HG03378 (cell line): Measurements from ENCODE around the gene SLC25A28.
A peak's percentile ranks its signal among the peaks of the same experiment; 100 is the strongest.
"Not testable (repeated sequence)": the region's sequence is repeated elsewhere in the genome, so short reads cannot be mapped to it uniquely, and the experiment has no call there.

Experiments
- ATAC-seq: cut with Tn5 transposase; IDR thresholded peaks from one replicate; pipeline ENCODE4 v1.9.1; 2021; ENCODE audit warnings: mild to moderate bottlenecking, moderate library complexity; ENCODE audit not compliant: unreplicated experiment

The SLC25A28 gene

DNA sequence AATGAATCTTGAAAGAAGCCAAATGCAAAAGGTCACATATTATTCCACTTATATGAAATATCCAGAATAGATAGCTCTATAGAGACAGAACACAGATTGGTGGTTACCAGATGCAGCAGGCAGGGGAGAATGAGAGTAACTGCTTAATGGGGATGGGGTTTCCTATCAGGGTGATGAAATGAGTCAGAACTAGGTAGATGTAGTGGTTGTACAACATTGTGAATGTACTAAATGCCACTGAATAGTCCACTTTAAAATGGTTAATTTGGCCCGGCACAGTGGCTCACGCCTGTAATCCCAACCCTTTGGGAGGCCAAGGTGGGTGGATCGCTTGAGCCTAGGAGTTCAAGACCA lies 9.4 kb upstream of the SLC25A28 start:
- ATAC-seq = no peak

DNA sequence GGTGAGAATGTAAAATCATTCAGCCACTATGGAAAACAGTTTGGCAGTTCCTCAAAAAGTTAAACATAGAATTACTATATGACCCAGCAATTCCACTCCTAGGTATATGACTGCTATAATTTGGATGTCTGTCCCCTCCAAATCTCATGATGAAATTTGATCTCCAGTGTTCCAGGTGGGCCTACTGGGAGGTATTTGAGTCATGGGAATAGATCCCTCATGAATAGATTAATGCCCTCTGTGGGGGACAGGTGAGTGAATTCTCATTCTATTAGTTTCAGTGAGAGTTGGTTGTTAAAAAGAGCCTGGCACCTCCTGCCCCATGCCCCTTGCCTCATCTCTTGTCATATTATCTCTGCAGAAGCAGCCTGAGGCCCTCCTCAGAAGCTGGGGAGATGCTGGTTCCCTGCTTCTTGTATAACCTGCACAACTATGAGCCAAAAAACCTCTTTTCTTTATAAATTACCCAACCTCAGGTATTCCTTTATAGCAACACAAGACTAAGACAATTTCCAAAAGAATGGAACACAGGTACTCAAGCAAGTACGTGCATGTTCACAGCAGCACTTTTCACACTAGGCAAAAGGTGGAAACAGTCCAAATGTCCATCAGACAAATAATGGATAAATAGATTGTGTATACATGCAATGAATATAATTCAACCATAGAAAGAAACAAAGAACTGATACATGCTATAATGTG lies 8.8 kb upstream of the SLC25A28 start:
- no peak for ATAC-seq

DNA sequence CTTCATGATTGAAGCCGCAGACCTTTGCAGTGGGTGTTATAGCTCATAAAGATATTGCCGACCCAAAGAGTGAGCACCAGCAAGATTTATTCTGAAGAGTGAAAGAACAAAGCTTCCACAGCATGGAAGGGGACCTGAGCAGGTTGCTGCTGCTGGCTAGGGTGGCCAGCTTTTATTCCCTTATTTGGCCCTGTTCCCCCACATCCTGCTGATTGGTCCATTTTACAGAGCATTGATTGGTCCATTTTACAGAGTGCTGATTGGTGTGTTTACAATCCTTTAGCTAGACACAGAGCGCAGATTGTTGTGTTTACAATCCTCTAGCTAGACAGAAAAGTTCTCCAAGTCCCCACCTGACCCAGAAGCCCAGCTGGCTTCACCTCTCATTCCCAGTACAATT lies 4.9 kb upstream of the SLC25A28 start:
- ATAC-seq = not testable (repeated sequence)

DNA sequence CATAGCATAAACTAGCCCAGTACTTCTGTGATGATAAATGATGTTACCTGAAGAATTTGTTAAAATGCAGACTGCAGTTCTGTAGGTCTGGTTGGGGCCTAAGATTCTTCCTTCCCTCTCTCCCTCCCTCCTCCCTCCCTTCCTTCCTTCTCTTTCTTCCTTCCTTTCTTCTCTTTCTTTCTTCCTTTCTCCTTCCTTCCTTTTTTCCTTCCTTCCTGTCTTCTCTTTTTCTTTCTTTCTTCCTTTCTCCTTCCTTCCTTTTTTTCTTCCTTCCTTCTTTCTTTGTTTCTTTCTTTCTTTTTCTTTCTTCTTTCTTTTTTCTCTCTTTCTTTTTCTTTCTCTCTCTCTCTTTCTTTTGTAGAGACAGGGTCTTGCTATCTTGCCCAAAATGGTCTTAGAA lies 3.7 kb upstream of the SLC25A28 start:
- no peak for ATAC-seq

DNA sequence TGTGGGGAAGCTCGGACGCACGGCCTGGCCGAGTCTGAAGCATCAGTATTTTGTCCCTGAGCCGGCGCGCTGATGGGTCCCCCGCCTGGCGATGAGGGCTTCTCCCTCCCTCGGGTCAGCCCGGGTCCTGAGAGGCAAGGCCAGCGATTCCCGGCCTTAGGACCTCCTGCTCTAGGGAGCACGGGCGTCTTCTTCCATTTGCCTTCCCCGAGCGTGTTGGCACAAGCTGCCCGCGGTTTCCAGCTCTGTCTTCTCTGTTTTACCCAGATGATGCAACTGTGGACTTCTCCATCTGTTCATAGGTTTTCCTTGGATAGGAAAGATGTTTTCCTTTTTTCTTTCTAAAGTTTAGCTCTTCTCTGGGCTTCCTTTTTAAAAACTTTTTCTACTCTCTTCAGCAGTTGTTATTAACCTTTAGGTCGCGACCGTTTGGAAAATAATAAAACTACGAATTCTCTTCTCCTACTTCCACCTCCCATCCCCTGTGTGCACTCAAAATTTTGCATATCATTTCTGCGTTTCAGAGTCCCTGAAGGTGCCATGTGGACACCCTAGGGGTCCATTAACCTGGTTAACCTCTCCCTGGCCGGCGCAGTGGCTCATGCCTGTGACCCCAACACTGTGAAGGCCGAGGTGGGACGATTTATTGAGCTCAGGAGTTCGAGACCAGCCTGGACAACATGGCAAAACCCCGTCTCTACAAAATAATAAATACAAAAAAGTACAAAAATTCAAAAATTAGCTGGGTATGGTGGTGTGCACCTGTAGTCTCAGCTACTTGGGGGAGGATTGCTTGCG lies 1.4 kb upstream of the SLC25A28 start:
- no peak for ATAC-seq

DNA sequence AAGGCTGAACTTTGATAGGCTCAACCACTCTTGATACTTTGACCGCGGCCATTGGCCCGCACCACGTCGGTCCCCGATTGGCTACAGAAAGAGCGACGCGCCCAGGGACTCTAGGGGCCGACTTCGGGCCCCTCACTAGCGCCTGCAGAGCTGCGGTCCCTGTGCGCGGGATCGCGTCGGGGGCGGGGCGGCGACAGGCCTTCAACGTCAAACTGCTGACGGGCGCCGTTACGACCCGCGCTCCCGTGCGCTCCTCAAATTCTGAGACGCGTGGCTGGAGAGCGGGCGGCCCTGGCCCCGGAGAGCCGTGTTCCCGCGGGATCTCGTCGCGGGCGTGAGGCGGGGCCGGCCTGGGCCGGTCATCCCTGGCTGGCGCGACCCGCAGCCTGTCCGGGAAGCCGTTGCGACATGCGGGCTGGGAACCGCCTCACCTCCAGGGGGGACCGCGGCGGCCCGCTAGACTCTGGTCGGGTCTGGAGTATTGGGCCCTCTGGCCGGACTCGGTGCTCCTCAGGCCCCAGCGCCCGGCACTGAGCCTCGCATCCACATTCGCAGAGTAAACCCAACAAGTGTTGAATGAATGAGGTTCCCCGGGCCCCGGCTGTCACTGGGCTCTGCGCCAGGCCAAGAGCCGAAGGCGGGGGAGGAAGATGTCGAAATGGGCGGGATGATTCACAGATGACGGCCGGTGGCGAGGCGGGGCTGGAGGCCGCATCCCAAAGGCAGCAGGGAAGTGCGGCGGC lies 643 bp upstream of the SLC25A28 start:
- ATAC-seq = peak; percentile 18

DNA sequence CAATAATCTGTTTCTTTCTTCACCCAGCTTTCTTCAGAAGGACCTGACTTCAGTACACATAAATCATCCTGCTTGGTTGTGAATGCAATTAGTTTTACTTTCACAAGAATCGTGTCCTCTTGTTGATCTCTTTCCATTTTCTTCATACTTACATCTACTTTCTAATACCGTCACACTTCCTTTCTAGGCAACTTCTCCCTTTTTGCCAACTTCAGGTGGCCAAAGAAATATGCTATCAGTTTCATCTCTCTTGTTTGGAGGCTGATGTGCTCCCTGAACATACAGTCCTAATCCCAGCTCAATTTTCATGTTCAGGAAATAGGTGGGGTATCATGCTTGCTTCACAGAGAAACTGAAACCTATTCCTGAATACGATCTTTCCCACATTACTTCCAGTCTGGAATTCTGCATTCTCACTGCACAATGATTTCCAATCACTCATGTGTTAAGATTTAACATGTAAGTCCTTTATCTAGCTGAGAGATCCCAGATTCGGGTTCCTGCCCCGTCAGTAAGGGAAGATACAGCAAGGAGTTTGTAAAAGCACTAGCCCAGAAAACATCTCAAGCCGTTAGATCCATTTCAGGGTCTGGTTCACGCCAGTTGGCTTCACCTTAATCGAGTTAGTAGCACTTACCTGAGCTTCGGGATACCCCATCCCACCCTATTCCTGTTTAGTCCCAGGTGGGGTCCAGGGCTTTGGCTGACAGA lies 994 bp downstream of the SLC25A28 start:
- no peak for ATAC-seq

DNA sequence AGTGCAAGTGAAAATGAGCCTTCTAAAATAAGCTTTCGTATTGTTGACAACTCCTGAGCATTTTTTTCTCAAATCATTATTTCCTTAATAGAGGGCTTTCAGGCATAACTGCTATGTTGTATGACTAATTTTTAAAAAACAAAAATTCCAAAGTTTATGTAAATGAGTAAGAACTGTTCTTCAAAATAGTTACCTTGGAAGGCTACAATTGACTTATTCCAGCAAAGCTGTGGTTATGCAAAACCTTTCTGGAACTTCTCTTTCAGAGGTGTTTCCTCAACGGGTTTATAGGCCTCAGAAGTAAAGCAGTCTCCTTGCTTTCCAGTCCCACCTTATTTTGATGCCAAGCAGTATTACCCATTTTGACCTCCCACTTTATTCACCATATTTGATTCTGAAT lies 2.5 kb downstream of the SLC25A28 start:
- ATAC-seq = no peak

DNA sequence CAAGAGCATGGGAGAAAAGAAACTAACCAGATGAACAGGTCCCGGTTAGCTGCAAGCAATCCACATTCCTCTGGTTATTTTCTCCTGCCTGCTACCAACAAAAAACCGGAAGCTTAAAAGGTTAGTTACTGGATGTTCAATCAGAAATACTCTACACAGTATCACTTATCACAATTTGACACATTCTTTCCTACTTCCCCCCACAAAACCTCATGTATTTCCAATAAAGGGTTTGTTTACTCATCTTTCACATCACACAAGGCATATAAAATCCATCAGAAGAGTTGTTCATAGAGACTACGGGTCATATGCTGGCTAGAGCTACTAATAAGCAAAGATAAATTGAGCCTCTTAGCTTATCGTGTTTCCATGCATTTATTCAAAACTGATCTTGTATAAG lies 4.8 kb downstream of the SLC25A28 start:
- no peak for ATAC-seq

DNA sequence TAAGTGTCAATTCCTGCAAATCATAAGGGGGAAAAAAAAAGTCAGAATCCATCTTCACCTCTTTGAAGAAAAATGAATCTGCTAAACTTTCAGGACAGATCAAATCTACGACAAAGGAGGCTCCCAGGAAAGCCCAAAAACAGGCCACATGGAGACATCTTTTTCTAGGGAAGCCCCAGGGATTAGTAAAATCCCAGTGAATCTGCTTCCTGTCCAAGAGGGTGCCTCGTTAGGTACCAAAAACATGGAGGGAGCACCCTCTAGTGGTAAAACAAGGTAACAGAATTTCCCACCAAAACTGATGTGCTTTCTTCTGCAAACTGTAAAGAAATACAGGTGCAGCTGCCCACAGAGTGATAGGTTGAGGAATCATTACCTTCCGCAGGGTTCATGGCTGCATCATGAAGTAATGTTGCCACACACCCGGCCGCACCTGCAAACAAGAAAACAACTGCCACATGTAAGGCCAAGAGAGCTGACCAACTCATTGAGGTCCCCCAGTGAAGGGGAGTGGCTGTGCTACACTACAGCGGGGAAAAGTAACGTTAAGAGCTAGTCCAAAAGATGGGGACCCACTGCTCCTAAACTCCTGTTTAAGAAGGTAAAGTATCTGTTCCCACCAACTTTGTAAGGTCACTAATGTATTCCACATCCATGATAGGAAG lies 7.9 kb downstream of the SLC25A28 start:
- ATAC-seq = no peak

DNA sequence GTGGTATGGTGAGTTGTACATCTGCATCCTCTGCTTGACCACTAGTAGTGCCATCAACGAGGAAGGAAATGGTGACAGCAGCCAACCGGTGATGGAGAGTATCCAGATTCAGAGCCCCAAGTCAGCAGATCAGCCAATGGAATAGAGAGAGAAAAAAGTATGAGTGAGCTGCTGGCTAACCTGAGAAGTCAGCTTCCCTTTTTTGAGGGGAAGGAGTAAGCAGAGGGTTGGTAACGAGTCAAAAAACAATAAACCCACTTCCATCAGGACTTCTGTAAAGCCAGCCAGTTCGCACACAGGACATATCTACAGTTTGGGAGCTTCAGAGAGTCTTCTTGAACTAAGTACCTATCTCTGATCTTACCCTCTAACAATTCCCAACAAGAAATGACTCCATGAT lies 8.9 kb downstream of the SLC25A28 start:
- ATAC-seq = no peak

DNA sequence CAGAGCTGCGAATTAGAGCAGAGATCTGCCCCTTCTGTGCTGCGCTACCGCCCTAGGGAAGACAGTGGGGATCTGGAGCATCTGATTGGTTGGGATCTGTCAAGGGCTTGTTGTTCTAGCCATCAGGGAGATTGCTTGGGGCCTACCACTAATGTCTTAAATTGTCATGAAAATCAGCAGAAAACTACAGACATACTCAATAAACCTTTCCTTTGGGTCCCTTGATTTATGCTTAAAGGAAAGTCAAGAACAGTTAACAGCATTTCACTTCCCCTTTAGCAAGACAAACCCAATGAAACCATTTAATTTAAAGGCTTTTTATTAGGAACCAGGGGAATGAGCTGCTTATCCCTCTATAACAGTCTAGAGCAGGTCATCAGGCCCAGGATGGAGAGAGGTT lies 10.0 kb downstream of the SLC25A28 start:
- ATAC-seq = no peak

DNA sequence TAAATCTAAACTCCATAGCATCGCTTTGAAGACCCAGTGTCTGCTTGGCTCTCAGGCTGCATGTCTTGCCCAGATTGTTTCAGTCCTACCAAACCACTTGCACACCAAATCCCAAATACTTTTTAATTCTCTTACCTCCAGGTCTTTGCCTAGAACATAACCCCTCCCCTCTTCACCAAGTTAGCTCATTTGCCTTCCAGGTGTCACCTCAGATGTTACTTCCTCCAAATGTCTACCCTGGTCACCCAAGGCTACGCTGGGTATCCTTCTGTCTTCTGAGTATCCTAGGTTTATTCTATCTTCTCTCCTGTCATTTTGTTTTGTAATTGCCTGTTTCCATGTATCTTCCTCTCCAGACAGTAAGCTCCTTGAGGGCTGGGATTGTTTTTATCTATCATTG lies 11.1 kb downstream of the SLC25A28 start:
- ATAC-seq = no peak

DNA sequence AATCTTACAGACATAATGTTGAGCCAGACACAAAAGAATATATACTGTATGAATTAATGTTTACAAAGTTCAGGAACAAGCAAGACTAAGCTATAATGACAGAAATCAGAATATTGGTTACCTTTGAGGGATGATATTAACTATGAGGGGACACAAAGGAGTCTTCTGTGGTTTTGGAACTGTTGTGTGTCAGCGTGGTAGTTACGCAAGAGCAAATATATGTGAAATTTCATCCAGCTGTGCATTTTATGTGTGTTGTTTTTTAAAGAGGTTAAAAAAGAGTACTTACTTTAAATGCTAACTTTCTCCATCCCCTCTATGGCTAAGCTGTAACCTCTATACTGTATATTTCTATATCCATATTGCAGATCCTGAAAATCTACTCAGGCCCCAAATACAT lies 14.9 kb downstream of the SLC25A28 start:
- no peak for ATAC-seq

DNA sequence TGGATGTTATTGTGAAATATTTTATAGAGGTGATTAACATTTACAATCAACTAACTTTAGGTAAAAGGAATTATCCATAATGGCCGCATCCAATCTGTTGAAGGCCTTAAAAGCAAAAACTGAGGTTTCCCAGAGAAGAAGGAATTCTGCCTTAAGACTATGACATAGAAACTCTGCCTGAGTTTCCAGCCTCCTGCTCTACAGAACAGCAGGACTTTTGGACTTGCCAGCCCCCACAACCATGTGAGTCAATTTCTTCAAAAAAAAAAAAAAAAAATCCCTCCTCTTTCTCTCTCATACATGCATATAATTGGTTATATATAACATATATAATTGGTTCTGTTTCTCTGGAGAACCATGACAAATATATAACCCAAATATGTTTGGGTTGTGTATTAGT lies 15.4 kb downstream of the SLC25A28 start:
- no peak for ATAC-seq

DNA sequence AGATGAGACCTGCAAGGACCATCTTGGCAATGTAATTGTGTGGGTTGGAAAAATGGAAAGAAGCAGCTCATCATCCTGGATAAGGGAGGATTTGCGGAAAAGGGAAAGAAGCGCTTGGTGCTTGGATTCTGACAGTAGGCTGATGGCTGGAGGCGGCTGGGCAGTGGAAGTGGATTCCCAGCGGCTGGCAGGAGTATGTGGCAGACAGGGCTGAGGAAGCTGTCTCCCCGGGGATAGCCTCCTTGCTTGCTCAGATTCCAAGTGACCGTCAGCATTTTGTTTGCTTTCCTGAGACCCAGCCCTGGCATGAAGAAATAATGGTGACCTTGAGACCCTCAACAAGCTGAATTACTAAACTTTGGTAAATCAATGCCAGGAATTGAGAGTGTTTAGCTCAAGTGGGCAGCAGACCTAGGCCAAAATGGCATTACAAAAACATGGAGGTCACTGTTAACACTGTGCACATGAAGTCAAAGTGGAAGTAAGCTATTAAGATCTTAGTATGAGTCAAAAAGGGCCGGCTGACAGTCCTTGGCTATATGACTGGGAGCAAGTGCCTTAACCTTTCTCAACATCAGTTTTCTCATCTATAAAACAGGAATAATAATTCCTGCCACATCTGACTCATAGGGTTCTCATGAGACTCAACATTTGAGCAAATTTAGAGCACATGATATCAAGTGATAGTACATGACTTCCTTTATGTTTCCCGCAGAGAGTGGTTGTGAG lies 21.3 kb downstream of the SLC25A28 start:
- ATAC-seq = no peak

DNA sequence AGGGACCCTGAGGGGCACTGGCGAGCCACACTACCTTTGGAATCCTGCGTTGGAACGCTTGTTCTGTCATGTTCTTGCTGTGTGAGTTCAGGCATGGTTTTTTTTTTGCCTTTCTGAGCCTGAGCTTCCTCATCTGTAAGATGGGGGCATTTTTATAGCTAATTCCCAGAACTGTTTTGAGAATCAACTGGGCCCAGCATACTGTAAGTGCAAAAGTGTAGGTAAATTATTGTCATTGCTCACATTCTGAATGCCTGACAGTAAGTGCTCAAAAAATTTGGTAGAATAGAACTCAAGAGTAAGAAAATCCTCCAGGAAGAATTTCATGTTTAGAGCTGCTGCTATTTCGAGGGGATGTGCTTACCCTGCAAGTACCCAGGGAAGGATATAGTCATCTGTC lies 22.2 kb downstream of the SLC25A28 start:
- ATAC-seq = no peak

DNA sequence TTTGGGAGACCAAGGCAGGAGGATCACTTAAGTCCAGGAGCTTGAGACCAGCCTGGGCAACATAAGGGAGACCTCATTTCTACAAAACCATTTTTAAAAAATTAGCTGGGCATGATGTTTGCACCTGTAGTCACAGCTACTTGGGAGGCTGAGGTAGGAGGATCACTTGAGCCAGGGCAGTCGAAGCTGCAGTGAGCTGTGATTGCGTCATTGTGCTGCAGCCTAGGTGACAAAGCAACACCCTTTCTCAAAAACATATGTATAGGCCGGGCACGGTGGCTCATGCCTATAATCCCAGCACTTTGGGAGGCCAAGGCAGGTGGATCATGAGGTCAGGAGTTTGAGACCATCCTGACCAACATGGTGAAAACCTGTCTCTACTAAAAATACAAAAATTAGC lies 23.5 kb downstream of the SLC25A28 start:
- ATAC-seq = not testable (repeated sequence)

DNA sequence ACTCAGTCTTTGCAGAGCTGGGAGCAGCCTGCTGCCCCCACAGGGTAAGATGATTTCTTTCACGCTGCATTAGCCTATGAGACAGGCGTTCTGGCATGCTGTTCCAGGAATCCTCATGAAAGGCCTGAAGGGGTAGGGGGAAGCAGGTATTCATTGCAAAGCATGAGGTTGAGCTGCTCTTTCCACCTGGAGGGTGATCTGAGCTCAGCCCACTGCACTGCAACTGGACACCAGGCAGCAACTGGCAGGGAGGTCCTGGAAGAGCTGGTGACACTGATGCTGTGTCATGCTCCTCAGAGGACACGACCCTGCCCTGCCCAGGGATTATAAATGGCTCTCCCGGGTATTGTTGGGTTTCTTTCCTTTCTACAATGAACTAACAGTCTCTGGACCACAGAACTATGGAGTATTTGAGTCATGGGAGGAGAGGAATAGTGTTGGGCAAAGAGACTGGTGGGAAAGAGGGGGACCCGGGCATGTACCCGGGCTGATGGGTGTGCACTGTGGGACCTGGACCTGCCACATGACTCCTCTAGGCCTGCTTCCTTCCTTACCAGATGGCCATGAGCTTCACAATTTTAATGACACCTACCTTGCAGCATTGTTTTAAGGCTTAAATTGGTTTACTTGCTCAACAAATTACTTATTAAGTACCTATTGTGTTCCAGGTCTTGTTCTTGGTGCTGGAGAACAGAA lies 24.3 kb downstream of the SLC25A28 start:
- ATAC-seq = no peak

DNA sequence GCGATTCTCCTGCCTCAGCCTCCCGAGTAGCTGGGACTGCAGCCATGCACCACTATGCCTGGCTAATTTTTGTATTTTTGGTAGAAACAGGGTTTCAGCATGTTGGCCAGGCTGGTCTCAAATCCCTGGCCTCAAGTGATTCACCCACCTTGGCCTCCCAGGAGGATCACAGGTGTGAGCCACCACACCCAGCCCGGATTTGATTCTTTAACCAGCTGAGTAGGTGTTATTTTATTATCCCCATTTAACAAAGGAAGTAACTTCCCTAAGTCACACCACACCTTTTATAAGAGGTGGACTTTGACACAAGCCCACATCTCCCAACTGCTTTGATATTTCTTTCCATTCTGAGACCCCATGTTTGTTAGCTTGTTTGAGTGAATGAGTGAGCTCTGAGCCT lies 25.0 kb downstream of the SLC25A28 start:
- ATAC-seq = no peak
